Skeletal muscle tissue (tissue), 2 donors: Measurements from ENCODE around the gene SLC2A3. TPM values are rescaled to one million over a fixed set of nuclear protein-coding genes. Genes with fewer than 3 reads are reported as not detected.

ENCODE experiments used
- small RNA-seq: library from RNA; depleted of rRNA; stranded (forward); fragments of <200 nt; gene quantifications from one replicate; pipeline ENCODE3, GENCODE V24; 2014
- total RNA-seq: library from RNA; depleted of rRNA; stranded (reverse); fragments of >200 nt; gene quantifications from one replicate; pipeline ENCODE4 v1.2.3, GENCODE V29; 2014

Gene SLC2A3
- total RNA-seq, 1 donor from 2014 or later, result 49.6 TPM

Small RNAs within 50 kb of the gene (small RNA-seq; reads per million reads assigned to genes)
- not detected for gene RF00019

Other genes starting within 250 kb of the SLC2A3 start
- gene GDF3, start 240.4 kb downstream of the SLC2A3 start, total RNA-seq, result 1.0 TPM
- gene DPPA3, start 224.8 kb downstream of the SLC2A3 start, total RNA-seq, result not detected
- not detected for gene CLEC4C, start 188.8 kb downstream of the SLC2A3 start, total RNA-seq
- gene NANOGNB, start 171.0 kb downstream of the SLC2A3 start, total RNA-seq, result not detected
- 0.52 TPM for gene NANOG, start 146.8 kb downstream of the SLC2A3 start, total RNA-seq
- 0.52 TPM for gene SLC2A14, start 63.3 kb downstream of the SLC2A3 start, total RNA-seq
- 9.4 TPM for gene FOXJ2, start 96.5 kb upstream of the SLC2A3 start, total RNA-seq
- gene C3AR1, start 130.2 kb upstream of the SLC2A3 start, total RNA-seq, result 7.8 TPM
- 25.1 TPM for gene NECAP1, start 146.1 kb upstream of the SLC2A3 start, total RNA-seq
- not detected for gene CLEC4A, start 187.4 kb upstream of the SLC2A3 start, total RNA-seq
- not detected for gene ZNF705A, start 220.8 kb upstream of the SLC2A3 start, total RNA-seq